HG03196 (cell line): Measurements from ENCODE around the gene KIF5C.
"Not testable (repeated sequence)": the region's sequence is repeated elsewhere in the genome, so short reads cannot be mapped to it uniquely, and the experiment has no call there.

Experiments used
- ATAC-seq: cut with Tn5 transposase; IDR thresholded peaks from one replicate; pipeline ENCODE4 v1.9.1; 2021; ENCODE audit not compliant: unreplicated experiment

Gene KIF5C

DNA sequence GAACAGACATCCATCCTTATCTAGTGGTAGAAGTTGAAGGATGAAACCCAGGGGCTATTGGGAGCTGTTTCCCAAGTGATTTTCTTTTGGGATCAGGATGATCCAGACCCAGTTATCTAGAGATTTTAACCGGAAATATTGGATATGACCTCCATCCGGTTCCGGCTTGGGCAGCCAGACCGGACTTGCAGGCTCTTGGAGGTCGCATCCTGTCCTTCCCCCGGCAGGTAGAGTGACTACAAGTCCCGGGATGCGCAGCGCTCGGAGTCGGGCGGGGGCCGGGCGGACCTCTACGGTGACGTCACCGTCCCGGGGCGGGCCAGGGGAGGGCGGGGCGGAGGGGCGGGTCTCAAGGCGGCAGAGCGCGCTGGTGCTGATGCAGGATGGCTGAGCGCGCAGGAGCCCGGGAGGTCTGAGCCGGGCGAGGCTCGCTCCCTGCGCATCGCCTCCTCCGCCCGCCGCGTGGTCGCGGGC, at the start of gene KIF5C:
Gene KIF5C, plus strand, starts transcription at position 360 of the 474 bp plus-strand sequence. CDS start 391 bp downstream, outside the sequence.
- peak; percentile 96 for ATAC-seq

DNA sequence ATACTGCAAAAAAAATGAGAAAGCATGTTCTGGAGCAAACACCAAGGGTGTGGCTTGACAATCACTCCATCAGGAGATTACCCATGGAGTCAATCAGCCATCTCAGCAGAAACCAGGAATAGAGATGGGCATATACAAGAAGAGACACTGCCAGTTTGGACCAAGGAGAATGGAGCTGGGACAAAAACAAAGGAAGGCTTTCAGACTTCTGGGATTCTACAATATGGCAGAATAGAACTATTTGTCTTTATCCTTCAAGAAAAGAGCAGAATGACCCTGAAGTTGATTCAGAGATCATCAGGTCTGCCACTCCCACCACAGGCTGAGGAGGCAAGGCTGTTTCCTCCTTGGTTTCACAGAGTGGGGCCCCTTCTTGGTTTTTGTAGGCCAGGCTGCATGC, 48.2 kb upstream of the KIF5C start:
- no peak for ATAC-seq

DNA sequence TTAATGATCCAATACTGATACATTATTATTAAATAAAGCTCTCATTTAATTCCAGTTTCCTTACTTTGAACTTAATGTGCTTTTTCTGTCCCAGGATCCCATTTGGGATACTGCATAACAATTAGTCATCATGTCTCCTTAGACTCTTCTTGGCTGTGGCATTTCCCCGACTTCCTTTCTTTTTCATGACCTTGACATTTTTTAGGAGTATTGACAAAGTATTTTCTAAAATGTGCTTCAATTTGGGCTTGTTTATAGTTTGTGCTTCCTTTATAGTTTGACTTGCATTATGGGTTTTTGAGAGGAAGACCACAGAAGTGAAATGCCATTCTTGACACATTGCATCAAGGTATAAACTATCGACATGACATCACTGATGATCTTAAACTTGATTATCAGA, 46.1 kb upstream of the KIF5C start:
- no peak for ATAC-seq

DNA sequence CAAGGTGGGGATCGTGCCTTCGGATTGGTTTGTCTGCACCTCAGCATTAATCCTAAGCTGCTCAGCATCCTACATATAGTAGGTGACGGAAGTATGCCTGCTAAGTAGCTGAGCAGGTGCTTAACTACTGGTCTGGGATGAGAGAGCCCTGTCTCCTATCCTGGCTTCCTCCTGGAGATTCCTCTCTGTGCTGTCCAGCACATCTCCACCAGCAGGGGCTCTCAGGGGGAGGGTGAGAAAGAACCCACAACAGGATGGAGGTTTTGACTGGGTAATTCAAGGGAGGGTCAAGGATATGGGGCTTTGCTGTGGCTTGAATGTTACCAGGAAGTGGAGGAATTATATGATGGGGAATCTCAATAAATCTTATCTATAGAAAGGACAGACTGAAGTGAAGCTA, 45.4 kb upstream of the KIF5C start:
- no peak for ATAC-seq

DNA sequence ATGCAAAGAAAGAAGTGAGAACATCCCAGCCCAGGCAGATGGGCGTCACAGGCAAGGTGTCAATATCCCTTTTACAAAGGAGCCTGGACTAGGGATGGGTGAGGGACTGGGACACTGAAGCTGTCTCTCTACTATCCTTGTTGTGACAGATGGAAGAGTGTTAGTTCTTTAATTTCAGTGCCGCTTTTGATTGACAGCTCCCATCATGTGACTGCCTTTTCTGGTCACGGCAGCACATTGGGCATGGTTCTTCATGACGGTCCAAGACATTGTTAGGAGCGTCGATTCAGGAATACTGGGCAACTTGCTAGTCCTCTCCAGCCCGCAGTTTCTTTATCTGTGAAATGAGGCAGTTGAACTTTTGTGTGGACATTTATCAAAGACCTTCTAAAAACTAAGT, 42.4 kb upstream of the KIF5C start:
- ATAC-seq, result no peak

DNA sequence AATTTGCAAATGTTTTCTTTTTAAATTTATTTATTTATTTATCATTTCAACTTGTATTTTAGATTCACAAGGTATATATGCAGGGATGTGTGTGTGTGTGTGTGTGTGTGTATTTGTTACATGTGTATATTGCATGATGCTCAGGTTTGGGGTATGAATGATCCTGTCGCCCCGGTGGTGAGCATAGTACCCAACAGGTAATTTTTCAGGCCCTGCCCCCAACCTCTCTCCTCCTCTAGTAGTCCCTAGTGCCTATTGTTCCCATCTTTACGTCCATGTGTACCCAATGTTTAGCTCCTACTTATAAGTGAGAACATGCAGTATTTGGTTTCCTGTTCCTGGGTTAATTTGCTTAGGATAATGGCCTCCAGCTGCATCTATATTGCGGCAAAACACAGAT, 33.0 kb upstream of the KIF5C start:
- ATAC-seq, result no peak

DNA sequence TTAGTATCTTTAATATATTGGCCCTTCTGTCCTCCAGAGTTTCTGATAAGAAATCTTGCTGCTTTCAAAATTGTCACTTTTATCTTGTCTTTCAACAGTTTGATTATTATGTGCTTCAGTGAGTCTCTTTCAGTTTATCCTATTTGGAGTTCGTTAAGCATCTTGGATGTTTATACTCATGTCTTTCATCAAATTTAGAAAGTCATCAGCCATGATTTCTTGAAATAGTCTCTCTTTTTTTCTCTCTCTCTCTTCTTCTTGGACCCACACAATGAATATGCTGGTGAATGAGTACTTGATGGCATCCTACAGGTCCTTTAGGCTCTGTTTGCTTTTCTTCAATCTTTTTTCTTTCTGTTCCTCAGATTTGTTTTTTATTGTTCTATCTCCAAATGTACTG, 26.9 kb upstream of the KIF5C start:
- no peak for ATAC-seq

DNA sequence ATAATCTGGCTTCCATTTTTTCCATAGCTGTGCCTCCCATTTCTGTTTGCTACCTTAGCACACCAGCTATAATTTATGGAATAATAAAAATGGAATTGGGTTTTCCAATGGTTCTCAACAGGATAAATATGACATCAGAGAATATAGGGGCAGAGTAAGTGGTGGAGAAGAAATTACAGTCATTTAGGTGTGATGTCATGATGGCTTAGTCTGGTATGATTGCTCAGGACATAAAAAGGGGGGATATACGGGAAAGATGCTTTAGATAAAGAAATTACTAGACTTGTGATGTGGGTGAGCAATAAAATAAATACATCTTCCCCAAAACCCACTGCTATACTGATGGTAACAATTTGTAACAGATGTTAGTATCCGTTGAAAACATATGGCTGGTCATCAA, 21.6 kb upstream of the KIF5C start:
- no peak for ATAC-seq

DNA sequence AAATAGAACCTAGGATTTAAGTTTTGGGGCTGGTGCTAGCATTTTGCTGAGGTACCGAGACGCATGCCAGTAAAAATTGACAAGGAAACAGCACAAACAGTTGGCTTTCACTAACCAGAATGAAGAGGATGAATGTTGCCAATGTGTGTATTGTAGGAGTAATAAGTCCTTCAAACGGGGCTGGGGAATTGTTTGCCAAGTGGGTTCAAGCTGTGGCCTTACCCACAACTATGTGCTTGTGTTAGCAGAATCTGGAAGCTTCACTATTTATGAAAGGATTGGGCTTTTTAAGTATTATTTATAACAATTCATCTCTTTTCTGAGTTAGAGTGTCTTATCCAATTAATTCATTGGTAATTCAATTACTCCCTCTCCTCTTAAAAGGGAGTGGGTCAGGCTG, 15.0 kb upstream of the KIF5C start:
- no peak for ATAC-seq

DNA sequence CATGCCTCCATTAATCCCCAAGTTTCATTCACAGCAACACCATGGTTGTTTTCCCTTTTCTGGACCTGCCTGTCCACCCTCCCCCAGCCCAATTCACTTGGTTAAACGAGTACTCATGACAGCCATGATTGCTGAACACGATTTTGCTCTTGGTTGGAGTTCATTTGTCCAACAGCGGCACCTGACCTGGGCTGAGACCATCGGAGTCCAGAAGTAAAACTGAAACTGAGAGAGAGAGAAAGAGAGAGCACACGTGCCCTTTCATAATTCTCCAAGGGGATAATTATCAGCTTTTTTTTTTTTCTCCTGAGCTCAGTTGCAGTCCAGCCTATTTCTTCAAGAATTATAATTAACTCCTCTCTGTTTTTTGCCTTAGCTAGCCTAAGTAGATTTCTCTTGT, 13.7 kb upstream of the KIF5C start:
- ATAC-seq, result no peak

DNA sequence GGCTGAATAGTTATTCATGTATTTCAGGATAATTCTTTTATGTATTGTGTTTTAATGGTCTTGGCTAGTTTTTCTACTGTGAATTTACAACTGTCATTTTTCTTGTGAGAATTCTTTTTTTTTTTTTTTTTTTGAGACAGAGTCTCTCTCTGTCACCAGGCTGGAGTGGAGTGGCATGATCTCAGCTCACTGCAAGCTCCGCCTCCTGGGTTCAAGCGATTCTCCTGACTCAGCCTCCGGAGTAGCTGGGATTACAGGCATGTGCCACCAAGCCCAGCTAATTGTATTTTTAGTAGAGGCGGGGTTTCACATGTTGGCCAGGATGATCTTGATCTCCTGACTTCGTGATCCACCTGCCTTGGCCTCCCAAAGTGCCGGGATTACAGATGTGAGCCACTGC, 12.5 kb upstream of the KIF5C start:
- not testable (repeated sequence) for ATAC-seq

DNA sequence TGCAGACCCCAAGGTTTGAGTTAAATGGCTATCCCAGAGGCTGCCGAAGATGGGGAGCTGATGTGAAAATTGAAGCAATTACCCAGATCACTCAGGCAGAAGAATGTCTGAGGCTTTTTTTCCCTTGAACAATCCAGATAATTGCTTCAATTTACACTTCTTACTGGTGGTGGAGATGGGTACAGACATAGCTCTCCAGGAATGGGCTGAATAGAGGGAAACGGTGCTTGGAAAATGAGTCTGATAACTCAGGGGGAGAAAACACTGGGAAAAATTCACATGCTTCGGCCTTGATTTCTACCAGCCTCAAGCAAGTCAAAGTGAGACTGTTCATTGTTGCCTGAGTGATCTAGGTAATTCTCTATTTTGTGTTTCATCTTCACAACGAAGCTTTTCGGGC, 9.5 kb upstream of the KIF5C start:
- ATAC-seq, result no peak

DNA sequence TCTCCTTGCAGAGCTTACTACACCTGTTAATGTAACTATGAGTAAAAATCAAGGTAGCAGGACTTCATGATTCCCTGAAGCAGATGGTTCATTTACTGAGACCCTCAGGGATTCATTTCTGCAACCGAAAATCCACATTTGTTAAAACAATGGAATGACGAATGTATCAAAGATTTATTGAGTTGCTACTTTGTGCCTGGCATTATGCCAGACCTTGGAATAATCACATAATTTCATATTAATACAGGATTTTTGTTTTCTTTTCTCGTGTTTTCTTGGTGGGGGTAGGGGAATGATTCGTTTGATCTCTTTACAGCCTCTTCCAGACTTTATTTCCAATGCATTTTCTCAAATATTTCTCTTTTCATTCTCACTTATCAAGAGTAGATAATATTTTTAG, 8.9 kb upstream of the KIF5C start:
- ATAC-seq, result no peak

DNA sequence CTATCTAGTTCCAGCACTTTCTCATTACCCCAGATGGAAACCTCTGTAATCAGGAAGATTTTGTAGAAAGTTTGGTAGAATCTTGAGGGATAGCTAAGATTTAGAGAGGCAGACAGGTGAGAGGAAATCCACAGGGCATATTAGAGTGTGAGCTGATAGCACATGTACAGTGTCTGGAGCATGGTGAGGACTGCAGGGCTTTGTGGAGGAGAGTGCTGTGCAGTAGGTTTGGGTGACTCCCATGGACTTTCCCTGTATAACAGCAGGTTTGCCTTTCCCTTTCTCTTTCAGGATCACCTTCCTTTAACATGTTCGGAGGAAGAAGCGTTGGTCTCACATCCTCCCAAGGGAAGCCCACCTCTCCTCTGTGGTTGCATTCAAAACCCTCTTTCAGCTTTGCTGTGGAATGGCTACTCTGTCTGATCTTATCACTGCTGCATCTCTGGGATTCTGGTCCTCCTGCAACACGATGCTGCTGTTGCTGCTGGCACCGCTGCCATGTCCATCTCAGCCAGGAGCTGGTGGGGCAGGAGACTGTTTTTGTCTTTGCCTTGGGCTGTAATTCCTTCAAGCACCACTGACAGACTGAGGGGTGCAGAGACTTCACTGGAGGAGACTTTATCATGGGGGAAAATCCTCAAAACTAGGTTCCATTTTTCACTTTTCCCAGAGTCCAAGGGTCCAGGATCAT, 7.8 kb upstream of the KIF5C start:
- ATAC-seq, result no peak

DNA sequence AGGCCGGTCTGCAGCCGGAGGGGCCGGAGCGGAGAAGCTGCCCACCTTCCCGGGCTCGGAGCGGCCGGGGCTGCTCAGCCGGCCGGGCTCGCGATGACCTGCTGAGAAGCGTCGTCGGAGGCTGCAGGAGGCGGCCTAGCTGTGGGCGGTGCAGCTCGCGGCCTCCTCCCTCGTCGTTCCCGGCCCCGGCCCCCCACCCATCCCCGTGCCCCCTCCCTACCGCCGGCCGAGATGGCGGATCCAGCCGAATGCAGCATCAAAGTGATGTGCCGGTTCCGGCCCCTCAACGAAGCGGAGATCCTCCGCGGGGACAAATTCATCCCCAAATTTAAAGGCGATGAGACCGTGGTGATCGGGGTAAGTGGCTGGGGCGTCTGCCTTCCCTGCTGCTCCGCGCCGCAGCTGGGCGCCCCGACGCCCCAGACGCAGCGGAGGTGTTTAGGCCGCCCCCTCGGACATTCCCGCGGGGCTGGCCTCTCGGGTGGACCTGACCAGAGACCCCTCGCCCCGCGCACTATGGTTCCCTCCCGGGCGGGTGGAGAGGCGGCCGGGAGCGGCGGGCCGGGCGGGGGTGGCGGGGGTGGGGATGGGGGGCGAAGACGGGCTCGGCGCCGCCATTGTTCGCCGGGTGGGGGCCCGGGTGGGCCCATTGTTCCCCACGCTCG, 492 bp downstream of the KIF5C start:
- ATAC-seq, result peak; percentile 27

DNA sequence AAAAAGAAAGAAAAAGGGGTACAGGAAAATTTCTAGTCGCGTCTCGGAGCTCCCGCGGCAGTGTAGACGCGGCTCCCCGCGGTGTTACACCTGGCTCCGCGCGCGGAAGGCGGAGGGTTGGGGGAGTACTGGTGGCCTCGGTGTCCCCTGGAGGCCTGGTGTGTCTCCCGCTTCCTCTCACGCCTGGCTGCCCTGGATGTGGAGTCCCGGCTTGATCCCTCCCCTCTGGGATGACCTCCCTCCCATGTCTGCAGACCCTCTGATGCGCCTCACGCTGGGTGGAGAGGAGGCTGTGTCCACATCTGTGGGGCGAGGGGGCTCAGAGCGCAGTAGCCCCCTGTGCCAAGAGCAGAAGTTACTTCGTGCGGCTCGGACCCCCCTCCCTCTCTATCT, 1.2 kb downstream of the KIF5C start:
- no peak for ATAC-seq

DNA sequence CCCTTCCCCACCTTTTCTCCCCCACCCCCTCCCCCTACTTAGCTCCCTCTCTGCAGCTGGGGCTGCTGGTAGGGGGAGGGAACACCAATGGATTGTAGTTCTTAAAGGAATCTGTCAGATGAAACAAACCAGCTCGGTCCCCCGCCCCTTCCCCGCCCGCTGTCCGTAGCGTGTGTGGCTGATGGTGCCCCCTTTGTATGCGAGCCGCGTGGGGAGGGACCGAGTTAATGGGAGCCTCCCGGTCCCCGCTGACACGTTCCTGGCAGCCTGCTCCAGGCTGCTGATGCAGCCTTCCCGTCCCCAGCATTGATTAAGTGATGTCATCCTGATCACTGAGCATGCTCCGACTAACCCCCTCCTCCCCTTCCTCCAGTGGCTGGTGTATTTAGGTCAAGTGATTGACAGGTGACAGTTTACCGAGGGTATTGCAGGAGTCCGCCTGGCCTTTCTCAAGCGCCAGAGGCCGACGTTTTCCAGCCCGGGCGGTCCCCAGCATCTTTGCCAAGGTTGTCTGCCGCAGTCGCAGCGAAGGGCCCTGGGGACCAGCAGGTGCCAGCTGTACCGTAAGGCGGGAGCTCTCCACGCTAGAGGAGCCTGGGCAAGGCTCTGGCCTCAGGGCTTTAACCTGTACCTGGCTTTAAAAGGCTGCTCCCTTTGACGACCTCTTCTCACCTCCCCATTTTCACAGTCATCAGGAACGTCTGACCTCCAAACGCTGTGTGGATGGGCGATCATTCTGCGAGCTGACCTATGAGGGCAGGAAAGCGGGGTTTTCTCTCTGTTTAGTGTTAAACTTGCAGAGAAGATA, 1.8 kb downstream of the KIF5C start:
- no peak for ATAC-seq

DNA sequence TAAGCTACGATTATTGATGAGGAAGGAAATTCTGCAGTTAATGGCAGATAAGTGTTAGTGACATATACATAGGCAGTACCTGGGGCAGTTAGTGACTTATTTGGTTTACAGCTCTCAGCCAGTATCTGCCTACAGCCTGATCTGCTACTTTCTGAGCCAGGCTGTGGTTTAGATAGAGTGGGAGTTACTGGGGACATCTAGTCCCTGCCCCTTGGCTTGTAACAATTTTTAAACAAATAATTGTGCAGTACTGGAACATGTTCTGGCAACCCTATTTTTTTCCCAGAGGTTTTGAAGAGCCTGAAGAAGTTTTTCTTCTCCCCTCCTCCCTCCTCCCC, 2.3 kb downstream of the KIF5C start:
- no peak for ATAC-seq

DNA sequence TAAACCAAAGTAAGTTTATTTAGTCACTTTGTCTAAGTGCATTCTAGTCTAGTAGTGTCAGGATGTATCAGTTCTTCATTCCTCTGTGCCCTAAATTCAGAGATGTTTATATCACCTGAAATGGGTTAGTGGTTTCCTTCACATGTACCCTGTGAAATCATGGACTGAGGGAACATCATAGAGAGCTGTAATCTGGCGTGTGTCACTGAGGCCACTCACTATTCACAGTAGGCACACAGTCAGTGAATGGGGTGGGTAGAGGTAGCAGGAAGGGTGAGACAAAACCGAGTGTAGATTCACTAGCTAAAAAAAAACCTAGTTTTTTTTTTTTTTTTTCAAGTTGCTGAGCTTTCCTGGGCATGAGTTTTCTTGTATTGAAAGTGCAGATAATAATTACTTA, 5.6 kb downstream of the KIF5C start:
- no peak for ATAC-seq

DNA sequence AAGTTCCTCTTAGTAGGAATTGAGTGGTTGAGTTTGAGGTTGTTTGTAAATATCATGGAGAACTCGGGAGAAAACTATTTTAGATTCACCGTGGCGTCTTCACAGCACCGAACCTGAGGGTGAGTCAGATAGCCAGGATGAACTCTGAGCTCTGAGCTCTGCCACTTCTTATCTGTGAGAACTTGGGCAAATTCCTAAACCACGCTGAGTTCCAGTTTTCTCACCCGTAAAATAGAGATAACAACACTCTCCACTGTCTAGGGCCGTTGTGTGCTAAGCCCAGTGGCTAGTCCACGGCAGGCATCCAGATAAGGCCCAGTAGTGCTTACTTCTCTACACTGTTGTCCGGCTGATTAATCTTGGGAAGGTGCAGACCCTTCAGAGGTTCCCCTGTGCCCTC, 7.0 kb downstream of the KIF5C start:
- no peak for ATAC-seq

DNA sequence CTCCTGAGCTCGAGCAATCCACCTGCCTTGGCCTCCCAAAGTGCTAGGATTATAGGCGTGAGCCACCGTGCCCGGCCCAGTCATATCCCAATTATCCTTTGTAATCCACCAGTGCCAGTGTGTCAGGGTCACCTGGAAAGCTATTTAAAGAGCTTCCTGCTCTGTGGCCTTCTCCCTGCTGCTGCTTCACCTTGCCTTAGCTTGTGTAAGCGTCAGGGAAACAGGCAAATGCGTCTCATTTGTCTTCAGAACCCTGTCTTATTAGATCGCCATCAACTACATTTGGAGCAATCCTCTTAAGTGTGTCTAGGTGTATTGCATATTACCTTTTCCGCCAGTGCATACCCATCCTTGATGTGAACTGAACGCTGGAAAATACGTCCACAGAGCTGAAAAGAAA, 10.2 kb downstream of the KIF5C start:
- ATAC-seq, result no peak

DNA sequence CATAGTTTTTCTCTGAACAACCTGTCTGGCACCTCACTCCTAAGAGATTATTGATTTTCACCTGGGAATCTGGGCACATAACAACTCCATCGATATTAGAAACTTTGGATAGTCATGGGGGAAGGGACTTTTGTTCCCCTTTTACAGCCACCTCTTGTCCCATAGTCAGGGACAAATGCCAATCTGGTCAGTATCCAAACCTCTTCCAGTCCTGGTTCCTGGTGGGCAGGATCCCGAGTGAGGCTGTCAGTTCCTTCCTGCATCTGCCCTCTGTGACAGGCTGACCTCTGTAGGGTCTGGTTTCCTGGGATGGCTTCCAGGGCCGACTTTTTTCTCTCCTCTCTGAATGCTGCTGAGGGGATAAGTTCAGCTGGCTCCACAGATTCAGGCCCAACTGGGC, 11.0 kb downstream of the KIF5C start:
- no peak for ATAC-seq
